Left lung (tissue), 10 donors: Measurements from ENCODE around the gene SERPINI1. TPM values are rescaled to one million over a fixed set of nuclear protein-coding genes. Genes with fewer than 3 reads are reported as not detected.

Source experiments
- ATAC-seq: fragments of 200-7000 bp; cut with Tn5 transposase; one replicate; pipeline ENCODE4 v1.9.1; 2020; ENCODE audit warnings: moderate library complexity
- DNase-seq, 4 donors: peaks; one replicate each; pipeline ENCODE4 v3.0.0-alpha.2; 2013 to 2020
- H3K27ac ChIP-seq, 2 donors: fragments of 200-600 bp; sonication (generic) in 1 of 2; one replicate each; pipeline versions ENCODE4 v1.5.0 to v1.8.0; 2020 to 2021
- H3K27me3 ChIP-seq, 2 donors: fragments of 200-600 bp; sonication (generic) in 1 of 2; one replicate each; pipeline versions ENCODE4 v1.5.0 to v1.8.0; 2020 to 2021
- H3K36me3 ChIP-seq, 2 donors: fragments of 200-600 bp; sonication (generic) in 1 of 2; one replicate each; pipeline versions ENCODE4 v1.5.0 to v1.8.0; 2020 to 2021
- H3K4me1 ChIP-seq, 2 donors: fragments of 200-600 bp; one replicate each; pipeline ENCODE4 v1.8.0; 2021
- H3K4me3 ChIP-seq, 2 donors: fragments of 200-600 bp; sonication (generic) in 1 of 2; one replicate each; pipeline versions ENCODE4 v1.5.0 to v1.8.0; 2020 to 2021; ENCODE audit warnings: mild to moderate bottlenecking in 1 of 2
- H3K9me3 ChIP-seq, 2 donors: fragments of 200-600 bp; sonication (generic) in 1 of 2; one replicate each; pipeline versions ENCODE4 v1.5.0 to v1.8.0; 2020 to 2021
- CTCF ChIP-seq, 2 donors: fragments of 200-600 bp; sonication (generic) in 1 of 2; IDR thresholded peaks; one replicate each; pipeline versions ENCODE4 v1.5.0 to v1.8.0; 2021; ENCODE audit warnings: antibody characterized with exemption in 2 of 2
- intact Hi-C, 2 donors: fragments of 100-400 bp; cut with DNase I; formaldehyde crosslinking; loops; one replicate each; pipeline versions ENCODE4 v1.11.2 to v1.14.2; 2022
- polyA plus RNA-seq, 6 donors: library from polyadenylated mRNA; unstranded; fragments of 120-200 nt; gene quantifications; one replicate each; pipeline ENCODE4 v1.2.1, GENCODE V29; 2013; ENCODE audit not compliant: insufficient read length in 6 of 6
- total RNA-seq, 2 donors: library from RNA; stranded (reverse); fragmentation: NEBNext Ultra II Directional; extraction: Animal tissue kit (Norgen Biotek cat#: 25700); gene quantifications; one replicate each; pipeline ENCODE4 v1.2.1, GENCODE V29; 2021
- donor health status: DM: no; HTN: yes; CAD: no.
- donor health status: DM: no; HTN: no; CAD: no.

Gene SERPINI1
- total and polyA plus RNA-seq, 8 donors, result 6.1 to 19.5 (median 11.2) TPM

DNA sequence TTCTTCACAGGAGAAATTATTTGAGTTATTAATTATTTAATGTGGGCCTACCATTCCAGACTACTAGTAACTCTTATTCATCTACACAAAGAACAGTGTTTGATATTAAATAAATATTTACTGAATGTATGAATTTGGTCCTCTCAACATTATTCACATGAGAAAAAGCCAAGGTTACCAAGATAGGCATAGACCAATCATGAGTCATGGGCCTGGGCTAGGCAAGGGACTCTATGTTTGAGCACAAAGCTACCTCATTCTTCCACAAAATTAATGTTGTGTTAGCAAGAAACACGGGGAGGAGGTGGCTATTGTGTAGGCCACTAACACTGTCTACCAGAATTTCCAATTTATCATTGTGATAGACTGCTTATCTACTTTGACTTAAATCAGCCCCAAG is 115.7 kb downstream of the SERPINI1 start:
- DNase-seq (no peak), ATAC-seq (peak; percentile 57)
- intact Hi-C loops, result no loop called here
- H3K36me3 ChIP-seq, result no peaks in the 10 kb centered on the region
- H3K9me3 ChIP-seq, result no peaks in the 10 kb centered on the region
- no peaks in the 10 kb centered on the region for H3K27me3 ChIP-seq
- H3K27ac ChIP-seq, result peak overlapping the region in 1 of 2 donors; percentile 33
- no peaks in the 10 kb centered on the region for H3K4me1 ChIP-seq
- TF ChIP-seq CTCF (IDR thresholded peaks at IDR 0.05), result no peak
- no peak overlapping the region for H3K4me3 ChIP-seq

DNA sequence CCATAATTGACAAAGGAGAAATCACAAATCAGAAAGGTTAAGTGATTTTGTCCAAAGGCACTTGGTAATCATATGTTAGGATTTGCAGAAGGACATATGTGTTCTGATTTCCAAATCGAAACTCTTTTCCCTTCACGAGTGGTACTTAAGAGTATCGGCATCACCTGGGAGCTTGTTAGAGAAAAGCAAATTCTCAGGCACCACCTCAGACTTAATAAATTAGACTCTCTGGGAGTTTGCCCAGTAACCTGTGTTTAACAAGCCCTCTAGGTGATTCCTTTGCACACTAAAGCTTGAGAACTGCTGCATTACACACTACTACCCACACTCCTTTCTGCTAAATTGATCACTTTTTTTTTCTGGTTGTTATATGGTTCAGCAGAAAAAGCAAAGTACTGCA is 116.2 kb downstream of the SERPINI1 start:
- H3K27ac ChIP-seq, result peak overlapping the region; percentile 33 to 50
- intact Hi-C loops, result no loop called here
- peak in 1 of 4 donors; percentile 10 for DNase-seq
- ATAC-seq, result peak; percentile 92
- no peaks in the 10 kb centered on the region for H3K27me3 ChIP-seq
- H3K4me1 ChIP-seq, result no peaks in the 10 kb centered on the region
- no peaks in the 10 kb centered on the region for H3K9me3 ChIP-seq
- no peak for TF ChIP-seq CTCF (IDR thresholded peaks at IDR 0.05)
- no peaks in the 10 kb centered on the region for H3K36me3 ChIP-seq
- no peak overlapping the region for H3K4me3 ChIP-seq

- ATAC-seq (peak; percentile 50), DNase-seq (no peak)
- intact Hi-C loops, result no loop called here
- no peaks in the 10 kb centered on the region for H3K4me1 ChIP-seq
- peak overlapping the region; percentile 33 to 50 for H3K27ac ChIP-seq
- no peak overlapping the region for H3K4me3 ChIP-seq
- H3K27me3 ChIP-seq, result no peaks in the 10 kb centered on the region
- no peak for TF ChIP-seq CTCF (IDR thresholded peaks at IDR 0.05)
- no peaks in the 10 kb centered on the region for H3K9me3 ChIP-seq
- H3K36me3 ChIP-seq, result no peaks in the 10 kb centered on the region
Observed at GRCh38 chr3:167852216-167852615, 116.7 kb downstream of the SERPINI1 start.

DNA sequence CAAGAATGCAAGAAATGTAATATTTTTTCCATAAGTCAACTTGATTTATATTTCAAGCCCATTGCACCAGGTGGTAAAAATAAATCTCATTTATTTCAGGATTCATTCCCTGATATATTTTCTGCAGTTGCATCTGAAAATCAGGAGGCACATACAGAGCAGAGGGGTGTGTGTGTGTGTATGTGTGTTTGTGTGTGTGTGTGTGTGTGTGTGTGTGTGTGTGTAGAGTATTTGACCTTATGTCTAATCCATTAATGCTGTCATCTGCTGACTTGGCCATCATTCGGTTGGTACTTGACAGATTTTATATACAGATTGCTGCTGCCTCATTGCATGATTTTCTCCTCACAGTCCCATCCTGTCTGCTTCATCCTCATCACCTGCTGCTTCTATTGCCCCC is 118.5 kb downstream of the SERPINI1 start:
- intact Hi-C loops, result no loop called here
- H3K9me3 ChIP-seq, result no peaks in the 10 kb centered on the region
- no peak overlapping the region for H3K27ac ChIP-seq
- no peak overlapping the region for H3K4me3 ChIP-seq
- ATAC-seq (no peak), DNase-seq (no peak)
- no peak for TF ChIP-seq CTCF (IDR thresholded peaks at IDR 0.05)
- H3K27me3 ChIP-seq, result no peaks in the 10 kb centered on the region
- no peaks in the 10 kb centered on the region for H3K36me3 ChIP-seq
- peaks cover 0 to under 1% of the 10 kb centered on the region in 2 donors for H3K4me1 ChIP-seq

DNA sequence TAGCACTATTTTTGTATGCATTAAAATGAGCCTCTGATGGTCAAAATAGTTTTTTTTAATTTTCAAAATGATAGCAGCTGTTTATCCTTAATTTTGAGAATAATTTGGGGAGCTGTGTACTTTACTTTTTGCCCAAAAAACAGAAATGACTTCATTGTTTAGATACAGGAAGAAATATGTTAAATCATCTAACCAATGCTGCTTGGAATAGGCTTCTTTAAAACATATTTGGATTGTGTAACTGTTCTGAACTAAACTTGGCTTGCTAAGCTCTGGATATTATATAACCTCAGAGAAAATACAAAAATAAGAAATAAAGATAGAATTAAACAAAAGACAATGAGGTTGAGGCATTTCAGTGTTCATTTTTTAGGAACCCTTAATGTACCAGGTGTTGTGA is 119.3 kb downstream of the SERPINI1 start:
- DNase-seq (peak in 1 of 4 donors; percentile 19), ATAC-seq (no peak)
- no peak overlapping the region for H3K4me3 ChIP-seq
- H3K27me3 ChIP-seq, result no peaks in the 10 kb centered on the region
- intact Hi-C loops, result no loop called here
- H3K36me3 ChIP-seq, result no peaks in the 10 kb centered on the region
- no peak overlapping the region for H3K27ac ChIP-seq
- no peaks in the 10 kb centered on the region for H3K9me3 ChIP-seq
- H3K4me1 ChIP-seq, result peaks cover 0 to 8% of the 10 kb centered on the region in 2 donors
- TF ChIP-seq CTCF (IDR thresholded peaks at IDR 0.05), result no peak
